Ureter (tissue), 1 donor: ENCODE data around the gene ENTPD5. TPM values are rescaled to one million over a fixed set of nuclear protein-coding genes. Genes with fewer than 3 reads are reported as not detected.

Experiments used
- DNase-seq: peaks from one replicate; pipeline ENCODE4 v3.0.0-alpha.2; 2020; ENCODE audit warnings: low spot score
- total RNA-seq: library from RNA; stranded (reverse); gene quantifications from one replicate; pipeline ENCODE4 v1.2.4, GENCODE V29; 2023
- donor health status: DM: yes; HTN: yes; CAD: no.

The ENTPD5 gene, protein sequence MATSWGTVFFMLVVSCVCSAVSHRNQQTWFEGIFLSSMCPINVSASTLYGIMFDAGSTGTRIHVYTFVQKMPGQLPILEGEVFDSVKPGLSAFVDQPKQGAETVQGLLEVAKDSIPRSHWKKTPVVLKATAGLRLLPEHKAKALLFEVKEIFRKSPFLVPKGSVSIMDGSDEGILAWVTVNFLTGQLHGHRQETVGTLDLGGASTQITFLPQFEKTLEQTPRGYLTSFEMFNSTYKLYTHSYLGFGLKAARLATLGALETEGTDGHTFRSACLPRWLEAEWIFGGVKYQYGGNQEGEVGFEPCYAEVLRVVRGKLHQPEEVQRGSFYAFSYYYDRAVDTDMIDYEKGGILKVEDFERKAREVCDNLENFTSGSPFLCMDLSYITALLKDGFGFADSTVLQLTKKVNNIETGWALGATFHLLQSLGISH
- total RNA-seq: 55.4 TPM

GRCh38 chr14:74018586-74019407 lies at the start of gene ENTPD5, which contains the start of gene BBOF1:
Gene ENTPD5, minus strand, starts transcription at chr14:74019288. Its CDS starts 31,186 bp downstream, at chr14:73988102.
Gene BBOF1, plus strand, starts transcription at chr14:74019349. Its CDS starts 130 bp downstream, at chr14:74019479.
- peak; percentile 84 for DNase-seq

DNA sequence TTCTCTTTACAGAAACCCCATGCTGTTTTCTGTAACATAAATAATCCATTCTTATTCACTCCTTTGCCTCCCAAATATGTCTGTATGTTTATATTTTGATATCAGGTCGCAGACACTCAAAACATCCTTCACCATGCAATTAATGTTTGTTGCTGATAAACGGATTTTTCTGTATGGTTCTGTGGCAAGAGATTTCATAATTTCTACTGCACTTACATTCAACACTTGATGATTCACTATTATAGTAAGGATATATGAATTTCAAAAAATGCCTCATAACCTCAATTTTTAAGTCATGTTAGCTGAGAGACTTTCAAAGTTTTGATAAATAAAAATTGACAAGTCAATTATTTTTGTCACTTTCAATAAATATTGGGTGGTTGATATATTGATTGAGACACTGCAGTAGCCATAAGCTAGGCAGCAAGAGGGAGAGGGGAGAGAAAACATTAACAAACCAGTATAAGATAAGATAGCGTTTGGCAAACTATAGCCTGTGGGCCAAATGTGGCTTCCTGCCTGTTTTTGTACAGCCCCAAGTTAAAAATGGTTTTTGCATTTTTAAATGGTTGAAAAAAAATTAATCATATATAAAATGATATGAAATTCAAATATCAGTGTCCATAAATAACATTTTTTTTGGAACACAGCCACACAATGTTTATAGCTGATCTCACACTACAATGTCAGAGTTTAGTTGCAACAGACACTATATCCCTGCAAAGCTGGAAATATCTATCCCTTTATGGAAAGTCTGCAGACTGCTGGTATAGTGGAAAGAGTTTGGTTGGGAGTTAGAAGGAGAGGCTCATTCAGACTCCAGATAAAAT lies 46.9 kb upstream of the ENTPD5 start:
- no peak for DNase-seq

GRCh38 chr14:74064883-74065282 lies 45.8 kb upstream of the ENTPD5 start:
- no peak for DNase-seq

DNA sequence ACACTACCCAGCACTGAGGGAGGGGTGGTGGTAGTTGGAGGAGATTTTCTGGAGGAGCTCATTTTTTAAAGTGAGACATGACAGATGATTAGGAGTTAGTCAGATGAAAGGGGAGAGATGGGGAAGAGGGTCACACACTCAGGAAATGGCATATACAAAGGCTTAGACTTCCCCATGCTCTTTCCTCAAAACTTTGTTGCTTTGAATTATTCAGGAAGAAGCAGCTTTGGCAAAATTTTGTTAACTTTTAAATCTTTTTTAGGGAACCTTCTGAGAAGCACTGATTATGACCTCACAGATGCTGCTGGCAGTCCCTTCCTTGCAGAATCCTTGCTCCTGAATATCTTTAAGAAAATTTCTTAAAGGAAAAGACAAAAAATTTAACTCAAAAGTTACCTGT lies 45.3 kb upstream of the ENTPD5 start:
- DNase-seq: no peak

GRCh38 chr14:74062809-74063150 lies 43.7 kb upstream of the ENTPD5 start:
- no peak for DNase-seq

GRCh38 chr14:74049876-74050495 lies 30.9 kb upstream of the ENTPD5 start:
- DNase-seq: no peak

DNA sequence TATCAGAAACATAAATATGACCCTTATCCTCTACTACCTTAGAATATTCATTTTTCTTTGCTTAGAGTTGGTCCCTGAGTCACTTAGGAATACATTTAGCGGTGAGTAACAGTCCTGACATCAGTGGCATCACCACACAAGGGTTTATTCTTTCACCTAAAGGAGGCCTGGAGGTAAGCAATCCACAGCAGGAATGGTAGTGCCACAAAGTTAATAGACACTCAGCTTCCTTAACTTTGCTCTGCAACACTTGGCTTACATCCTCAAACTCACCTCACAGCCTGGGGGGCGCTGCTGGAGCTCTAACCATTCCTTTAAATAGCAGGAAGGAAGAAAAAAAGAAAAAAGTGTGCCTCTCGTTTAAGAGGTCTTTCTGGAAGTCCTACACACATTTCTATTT lies 29.2 kb upstream of the ENTPD5 start:
- no peak for DNase-seq

DNA sequence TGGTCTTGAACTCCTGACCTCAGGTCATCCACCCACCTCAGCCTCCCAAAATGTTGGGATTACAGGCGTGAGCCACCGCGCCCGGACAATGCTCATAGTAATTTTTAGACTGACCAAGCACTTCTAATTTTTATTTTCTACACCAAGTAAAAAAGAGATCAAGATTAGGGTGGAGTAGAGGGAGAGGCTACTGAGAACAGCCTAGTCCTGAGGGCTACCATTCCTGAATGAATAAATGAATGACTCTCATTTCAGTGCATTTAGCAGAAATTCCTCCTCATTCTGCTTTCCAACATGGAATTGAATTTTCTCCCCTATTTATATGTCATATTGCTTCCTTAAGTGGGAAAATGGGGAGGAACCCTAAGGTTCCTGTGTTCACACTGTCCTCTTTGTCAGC lies 26.4 kb upstream of the ENTPD5 start:
- no peak for DNase-seq

DNA sequence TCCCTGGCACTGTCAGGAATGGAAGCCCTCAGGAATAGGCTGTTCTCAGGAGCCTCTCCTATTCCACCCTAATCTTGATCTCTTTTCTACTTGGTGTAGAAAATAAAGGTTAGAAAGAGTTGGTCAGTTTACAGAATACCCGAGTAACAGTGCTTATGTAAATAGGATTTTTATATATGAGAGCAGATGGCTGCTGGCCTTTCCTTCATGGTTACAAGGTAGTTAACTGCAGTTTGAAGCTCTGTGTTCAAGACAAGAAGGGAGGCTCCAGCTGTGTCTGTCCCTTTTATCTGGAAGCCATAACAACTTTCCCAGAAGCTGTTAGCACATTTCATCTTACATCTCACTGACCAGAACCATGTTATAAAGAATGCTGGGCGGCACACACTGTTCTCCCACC lies 23.2 kb upstream of the ENTPD5 start:
- no peak for DNase-seq

DNA sequence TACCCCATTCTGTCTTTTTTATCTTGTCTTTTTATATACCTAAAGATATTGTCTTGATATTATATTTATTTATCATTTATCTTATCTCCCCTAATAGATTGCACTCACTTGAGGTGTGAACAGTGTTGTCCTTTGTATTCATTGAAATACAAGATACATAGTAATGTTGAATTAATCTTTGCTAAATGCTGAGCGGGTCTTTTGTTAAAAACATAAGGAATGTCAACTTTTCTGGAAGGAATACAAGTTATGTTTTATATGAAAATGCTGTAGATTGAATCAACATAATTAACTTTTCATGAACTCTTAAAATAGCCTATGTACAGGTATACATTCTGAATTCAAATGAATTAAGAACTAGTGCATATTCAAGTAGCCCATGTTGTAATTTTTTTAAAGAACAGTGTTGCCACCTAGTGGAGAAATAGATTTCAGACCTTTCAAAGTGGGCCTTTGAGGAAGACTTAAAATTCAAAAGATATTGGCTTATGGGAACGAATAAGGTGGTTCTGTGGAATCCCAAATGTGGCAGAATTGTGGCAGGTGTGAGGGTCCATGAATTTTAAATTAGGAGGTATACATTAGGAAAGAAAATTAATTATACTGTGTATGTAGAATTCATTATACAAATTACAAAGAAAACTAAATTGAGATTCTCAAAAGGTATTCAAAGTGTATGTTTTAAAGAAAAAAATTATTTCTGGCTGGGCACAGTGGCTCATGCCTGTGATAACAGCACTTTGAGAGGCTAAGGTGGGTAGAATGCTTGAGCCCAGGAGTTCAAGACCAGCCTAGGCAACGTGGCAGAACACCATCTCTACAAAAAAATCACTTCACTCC lies 19.2 kb upstream of the ENTPD5 start:
- no peak for DNase-seq

- DNase-seq: no peak
These were observed 16.5 kb upstream of the ENTPD5 start for GRCh38 chr14:74035556-74035955.

DNA sequence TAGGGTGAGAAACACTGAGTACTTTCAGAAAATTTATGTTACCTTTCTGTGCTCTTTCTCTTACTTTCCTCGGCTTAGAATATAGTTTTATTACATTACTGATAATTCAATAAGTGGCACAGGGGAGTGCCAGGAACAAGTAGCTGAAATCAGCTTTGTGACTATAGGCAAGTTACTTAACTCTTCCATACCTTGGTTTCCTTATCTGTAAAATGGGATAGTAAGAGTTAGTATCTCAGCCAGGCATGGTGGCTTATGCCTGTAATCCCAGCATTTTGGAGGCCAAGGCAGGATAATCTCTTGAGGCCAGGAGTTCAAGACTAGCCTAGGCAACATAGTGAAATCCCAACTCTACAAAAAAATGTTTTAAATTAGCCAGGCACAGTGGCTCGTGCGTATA lies 15.5 kb upstream of the ENTPD5 start:
- DNase-seq: no peak

GRCh38 chr14:74029136-74029535 lies 10.0 kb upstream of the ENTPD5 start:
- no peak for DNase-seq

DNA sequence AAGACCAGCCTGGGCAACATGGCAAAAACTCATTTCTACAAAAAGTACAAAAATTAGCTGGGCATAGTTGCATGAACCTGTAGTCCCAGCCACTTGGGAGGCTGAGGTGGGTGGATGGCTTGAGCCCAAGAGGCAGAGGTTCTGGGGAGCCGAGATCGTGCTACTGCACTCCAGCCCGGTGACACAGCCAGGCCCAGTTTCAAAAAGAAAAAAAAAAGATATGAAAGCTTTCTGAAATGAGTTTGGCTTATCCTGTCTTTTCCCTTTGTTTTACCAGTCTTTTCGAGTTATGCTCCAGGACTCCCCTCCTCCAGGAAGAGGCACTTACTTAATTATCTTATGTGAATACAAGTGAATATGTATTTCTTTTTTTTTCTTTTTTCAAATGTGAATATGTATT lies 3.3 kb upstream of the ENTPD5 start:
- no peak for DNase-seq

DNA sequence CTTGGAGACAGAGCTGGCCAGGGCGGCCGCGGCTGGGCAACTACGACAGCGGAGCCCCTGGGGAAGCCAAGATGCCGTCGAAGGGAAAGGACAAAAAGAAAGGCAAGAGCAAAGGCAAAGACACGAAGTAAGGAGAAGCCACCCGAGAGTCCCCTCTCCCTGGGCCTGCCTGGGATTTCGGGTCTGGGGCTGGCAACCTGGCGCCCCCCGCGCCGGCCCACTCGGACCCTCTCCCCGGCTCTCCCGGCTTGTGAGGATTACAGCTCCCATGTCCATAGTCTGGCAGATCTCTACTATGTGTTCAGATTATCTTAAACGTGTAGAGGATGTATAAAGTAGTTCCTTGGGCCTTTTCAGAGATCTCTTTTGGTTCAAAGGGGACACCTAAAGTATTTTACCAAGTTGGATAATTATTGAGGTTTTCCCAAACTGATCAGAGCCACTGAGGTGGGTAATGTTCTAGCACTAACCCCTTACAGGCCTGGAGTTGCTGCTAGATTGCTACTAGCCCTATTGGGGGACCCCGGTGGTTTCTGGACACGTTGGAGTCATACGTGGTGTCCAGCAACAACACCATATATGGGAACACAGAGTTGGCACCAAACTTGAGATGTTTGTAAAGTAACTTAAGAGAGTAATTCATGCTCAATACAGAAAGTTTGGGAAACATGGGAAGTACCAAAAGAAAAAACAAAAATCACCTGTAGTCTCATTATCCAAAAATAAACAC lies 485 bp upstream of the ENTPD5 start:
- DNase-seq: no peak

GRCh38 chr14:74018174-74018585 lies 908 bp downstream of the ENTPD5 start:
- DNase-seq: no peak

DNA sequence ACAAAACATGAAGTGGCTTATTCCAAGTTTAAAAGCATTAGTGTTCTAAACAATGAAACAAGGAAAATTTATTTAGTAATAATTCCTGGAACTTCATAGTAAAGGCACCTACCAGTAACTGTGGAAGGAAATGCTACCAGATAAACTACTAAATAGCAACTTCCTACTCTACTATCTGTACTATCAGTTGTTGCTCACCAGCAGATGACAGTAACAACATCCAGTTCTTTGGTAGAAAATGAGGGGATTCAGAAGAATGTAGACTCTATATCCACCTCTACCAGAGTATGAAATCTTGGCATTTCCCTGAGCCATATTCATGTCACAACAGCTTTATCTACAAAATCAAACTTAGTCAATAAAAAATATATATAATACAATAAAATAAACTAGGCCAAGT lies 3.1 kb downstream of the ENTPD5 start:
- no peak for DNase-seq

DNA sequence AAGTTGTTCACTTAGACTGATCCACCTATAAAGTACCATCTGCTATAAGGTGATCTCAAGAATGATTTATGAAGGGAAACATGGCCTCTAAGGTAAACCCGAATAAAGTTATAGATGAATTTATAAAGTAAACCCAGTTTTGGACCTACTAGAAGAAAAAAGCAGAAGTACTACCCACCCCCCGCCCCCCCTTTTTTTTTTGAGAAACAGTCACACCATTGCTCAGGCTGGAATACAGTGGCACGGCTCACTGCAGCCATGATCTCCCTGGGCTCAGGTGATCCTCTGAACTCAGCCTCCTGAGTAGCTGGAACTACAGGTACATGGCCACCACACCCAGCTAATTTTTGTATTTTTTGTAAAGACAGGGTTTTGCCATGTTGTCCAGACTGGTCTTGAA lies 3.9 kb downstream of the ENTPD5 start:
- no peak for DNase-seq

- DNase-seq: no peak
These were observed 4.8 kb downstream of the ENTPD5 start for GRCh38 chr14:74014299-74014698.
